B cell (primary cell): ENCODE data around the gene DUSP15. TPM values are rescaled to one million over a fixed set of nuclear protein-coding genes. Genes with fewer than 3 reads are reported as not detected.

Experiments used
- ATAC-seq: fragments of 200-7000 bp; cut with Tn5 transposase; one replicate; pipeline ENCODE4 v1.10.0; 2021; ENCODE audit warnings: low read depth, mild to moderate bottlenecking, moderate number of reproducible peaks, moderate library complexity
- CTCF ChIA-PET: fragments of 350-600 bp; sonication (Branson Sonifier 250); formaldehyde crosslinking; loops from one replicate; lab custom pipeline; 2021; ENCODE audit warnings: antibody characterized with exemption, inconsistent platforms; lab: Charles Lee
- POLR2A ChIA-PET: fragments of 350-600 bp; sonication (Branson Sonifier 250); formaldehyde crosslinking; loops from one replicate; lab custom pipeline; 2021; ENCODE audit warnings: antibody characterized with exemption; lab: Charles Lee
- DNase-seq: peaks from one replicate; pipeline ENCODE4 v3.0.0; 2013
- H2AFZ ChIP-seq: 2 replicates; pipeline ENCODE4 v1.6.1; 2012; ENCODE audit warnings: mild to moderate bottlenecking, low read depth, low read length; ENCODE audit not compliant: insufficient read depth, poor library complexity, severe bottlenecking
- H3K27ac ChIP-seq, 2 donors: 1 replicate in 1 of 2; 2 replicates in 1 of 2; pipeline ENCODE4 v1.5.1; 2012 to 2013; ENCODE audit warnings: low read length in 2 of 2, mild to moderate bottlenecking in 2 of 2, moderate library complexity in 1 of 2
- H3K27me3 ChIP-seq, 4 experiments: fragments of 200-600 bp in 1 of 4; sonication (generic) in 1 of 4; replicated peaks in 1 of 4; 1 replicate in 2 of 4; 2 replicates in 2 of 4; pipeline versions ENCODE4 v1.6.1 to v1.7.0; 2013 to 2016; ENCODE audit warnings: low read length in 3 of 4, mild to moderate bottlenecking in 2 of 4, mixed read lengths in 1 of 4, moderate library complexity in 1 of 4; ENCODE audit not compliant: insufficient read depth in 4 of 4, control insufficient read depth in 3 of 4; ENCODE audit errors: control extremely low read depth in 1 of 4
- H3K36me3 ChIP-seq, 2 experiments: replicated peaks in 1 of 2; 1 replicate in 1 of 2; 2 replicates in 1 of 2; pipeline versions ENCODE4 v1.6.1 to v1.7.1; 2013; ENCODE audit warnings: low read length in 1 of 2; ENCODE audit not compliant: insufficient read depth in 2 of 2, control insufficient read depth in 1 of 2; ENCODE audit errors: control extremely low read depth in 1 of 2, extremely low read depth in 1 of 2
- H3K4me1 ChIP-seq, 2 donors: fragments of 200-600 bp in 1 of 2; sonication (generic) in 1 of 2; 1 replicate in 1 of 2; 2 replicates in 1 of 2; pipeline versions ENCODE4 v1.5.1 to v1.6.1; 2013 to 2017; ENCODE audit warnings: low read length in 2 of 2; ENCODE audit not compliant: control insufficient read depth in 2 of 2, insufficient read depth in 2 of 2
- H3K4me2 ChIP-seq: replicated peaks from 2 replicates; pipeline ENCODE3; 2012; ENCODE audit warnings: mild to moderate bottlenecking, low read depth, low read length; ENCODE audit not compliant: poor library complexity, severe bottlenecking
- H3K4me3 ChIP-seq, 5 experiments: fragments of 200-600 bp in 1 of 5; sonication (generic) in 1 of 5; 1 replicate in 3 of 5; 2 replicates in 2 of 5; pipeline versions ENCODE4 v1.5.1 to v1.7.0; 2011 to 2016; ENCODE audit warnings: low read length in 4 of 5, mild to moderate bottlenecking in 4 of 5, low read depth in 2 of 5, control low read depth in 1 of 5, moderate library complexity in 1 of 5; ENCODE audit not compliant: insufficient read depth in 1 of 5; ENCODE audit errors: control extremely low read depth in 1 of 5, extremely low read depth in 1 of 5
- H3K79me2 ChIP-seq: fragments of 200-600 bp; sonication (generic); one replicate; pipeline ENCODE4 v1.6.0; 2016; ENCODE audit warnings: low read length; ENCODE audit not compliant: control insufficient read depth, insufficient read depth
- H3K9ac ChIP-seq: fragments of 200-600 bp; sonication (generic); 2 replicates; pipeline ENCODE4 v1.6.1; 2017; ENCODE audit warnings: mild to moderate bottlenecking, low read length, moderate library complexity
- H3K9me3 ChIP-seq, 3 donors: one replicate each; pipeline versions ENCODE4 v1.6.1 to v1.7.1; 2013; ENCODE audit warnings: low read length in 2 of 3; ENCODE audit not compliant: control insufficient read depth in 2 of 3, insufficient read depth in 1 of 3; ENCODE audit errors: control extremely low read depth in 1 of 3
- H4K20me1 ChIP-seq: 2 replicates; pipeline ENCODE4 v1.6.0; 2012; ENCODE audit warnings: mild to moderate bottlenecking, low read length; ENCODE audit not compliant: insufficient read depth, control insufficient read depth, poor library complexity, severe bottlenecking
- H3K27ac Mint-ChIP-seq: one replicate; pipeline ENCODE4 v1.8.0; 2021; ENCODE audit warnings: mixed read lengths
- H3K27me3 Mint-ChIP-seq: one replicate; pipeline ENCODE4 v1.8.0; 2021; ENCODE audit warnings: mixed read lengths
- H3K4me1 Mint-ChIP-seq: one replicate; pipeline ENCODE4 v1.8.0; 2021; ENCODE audit warnings: mixed read lengths
- H3K4me3 Mint-ChIP-seq: one replicate; pipeline ENCODE4 v1.8.0; 2021; ENCODE audit warnings: mixed read lengths
- H3K9me3 Mint-ChIP-seq: one replicate; pipeline ENCODE4 v1.8.0; 2022; ENCODE audit warnings: mixed read lengths; ENCODE audit not compliant: insufficient read depth
- EZH2 ChIP-seq: IDR thresholded peaks from 2 replicates; pipeline ENCODE4 v1.6.1; 2012; ENCODE audit warnings: borderline replicate concordance, low read depth, mild to moderate bottlenecking, moderate library complexity, low read length; ENCODE audit not compliant: insufficient read depth, poor library complexity, severe bottlenecking
- WGBS: methylation state at CpG from one replicate; pipeline ENCODE4 v1.1.5; 2013; ENCODE audit warnings: missing lambda C conversion rate; ENCODE audit not compliant: insufficient coverage; 5-methylcytosine and 5-hydroxymethylcytosine counted together
- intact Hi-C: fragments of 100-400 bp; cut with micrococcal nuclease; formaldehyde crosslinking; loops from one replicate; pipeline ENCODE4 v1.10.0; 2022
- polyA plus RNA-seq: library from polyadenylated mRNA; depleted of rRNA; stranded (reverse); fragments of >200 nt; gene quantifications from 2 replicates; pipeline ENCODE4 v1.2.3, GENCODE V29; 2012
- total RNA-seq, 2 donors: library from RNA; stranded (reverse); fragments of 120-200 nt in 1 of 2; gene quantifications; 1 replicate in 1 of 2; 2 replicates in 1 of 2; pipeline versions ENCODE4 v1.2.3 to v1.2.4, GENCODE V29; 2013 to 2022
- TF ChIP-seq, protein P1 (sequence below): fragments of 200-600 bp; IDR thresholded peaks from one replicate; pipeline ENCODE4 v1.8.0; 2022; ENCODE audit warnings: antibody characterized with exemption, mild to moderate bottlenecking

Gene DUSP15
- total and polyA plus RNA-seq, 2 donors (not counting 1 experiment from before 2014, with no cell fraction given), result 0.78 to 3.3 TPM

DNA sequence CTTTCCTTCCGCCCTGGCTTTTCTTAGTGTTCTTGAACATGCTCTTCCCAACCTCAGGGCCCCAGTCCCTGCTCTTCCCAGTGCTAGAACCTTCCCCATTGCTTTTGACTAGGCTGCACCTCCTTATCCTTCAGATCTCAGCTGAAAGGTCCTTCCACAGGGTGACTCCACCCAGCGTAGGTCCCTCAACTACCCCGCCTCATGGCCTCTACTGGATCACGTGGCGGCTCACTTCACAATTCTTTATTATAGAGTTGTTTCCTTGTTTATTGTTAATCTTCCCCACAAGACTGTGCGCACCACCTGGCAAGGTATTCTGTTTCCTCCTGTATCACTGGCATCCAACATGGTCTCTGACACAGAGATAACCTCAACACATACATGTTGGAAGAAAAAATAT lies 31.3 kb upstream of the DUSP15 start:
- H3K79me2 ChIP-seq, result no peaks in the 10 kb centered on the region
- H3K9ac ChIP-seq, result no peak overlapping the region
- Mint-ChIP-seq H3K27me3 (no peaks in the 10 kb centered on the region), H3K4me3 (no peak overlapping the region), H3K9me3 (no peaks in the 10 kb centered on the region), H3K27ac (no peak overlapping the region), H3K4me1 (peaks cover 3% of the 10 kb centered on the region)
- ChIA-PET POLR2A (no interaction called here), CTCF (no interaction called here)
- intact Hi-C loops, result no loop called here
- 86% methylated on average over 1 of the region's 6 CpGs for WGBS
- H3K4me1 ChIP-seq, result no peaks in the 10 kb centered on the region
- H3K27me3 ChIP-seq, result no peaks in the 10 kb centered on the region
- H4K20me1 ChIP-seq, result no peaks in the 10 kb centered on the region
- no peak overlapping the region for H2AFZ ChIP-seq
- TF ChIP-seq EZH2, result no peak
- TF ChIP-seq, protein P1, sequence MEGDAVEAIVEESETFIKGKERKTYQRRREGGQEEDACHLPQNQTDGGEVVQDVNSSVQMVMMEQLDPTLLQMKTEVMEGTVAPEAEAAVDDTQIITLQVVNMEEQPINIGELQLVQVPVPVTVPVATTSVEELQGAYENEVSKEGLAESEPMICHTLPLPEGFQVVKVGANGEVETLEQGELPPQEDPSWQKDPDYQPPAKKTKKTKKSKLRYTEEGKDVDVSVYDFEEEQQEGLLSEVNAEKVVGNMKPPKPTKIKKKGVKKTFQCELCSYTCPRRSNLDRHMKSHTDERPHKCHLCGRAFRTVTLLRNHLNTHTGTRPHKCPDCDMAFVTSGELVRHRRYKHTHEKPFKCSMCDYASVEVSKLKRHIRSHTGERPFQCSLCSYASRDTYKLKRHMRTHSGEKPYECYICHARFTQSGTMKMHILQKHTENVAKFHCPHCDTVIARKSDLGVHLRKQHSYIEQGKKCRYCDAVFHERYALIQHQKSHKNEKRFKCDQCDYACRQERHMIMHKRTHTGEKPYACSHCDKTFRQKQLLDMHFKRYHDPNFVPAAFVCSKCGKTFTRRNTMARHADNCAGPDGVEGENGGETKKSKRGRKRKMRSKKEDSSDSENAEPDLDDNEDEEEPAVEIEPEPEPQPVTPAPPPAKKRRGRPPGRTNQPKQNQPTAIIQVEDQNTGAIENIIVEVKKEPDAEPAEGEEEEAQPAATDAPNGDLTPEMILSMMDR, result no peak
- H3K9me3 ChIP-seq, result no peaks in the 10 kb centered on the region
- H3K4me3 ChIP-seq, result no peak overlapping the region
- H3K4me2 ChIP-seq, result no peak overlapping the region
- H3K27ac ChIP-seq, result no peak overlapping the region
- no peak for ATAC-seq
- no peaks in the 10 kb centered on the region for H3K36me3 ChIP-seq
- no peak for DNase-seq

DNA sequence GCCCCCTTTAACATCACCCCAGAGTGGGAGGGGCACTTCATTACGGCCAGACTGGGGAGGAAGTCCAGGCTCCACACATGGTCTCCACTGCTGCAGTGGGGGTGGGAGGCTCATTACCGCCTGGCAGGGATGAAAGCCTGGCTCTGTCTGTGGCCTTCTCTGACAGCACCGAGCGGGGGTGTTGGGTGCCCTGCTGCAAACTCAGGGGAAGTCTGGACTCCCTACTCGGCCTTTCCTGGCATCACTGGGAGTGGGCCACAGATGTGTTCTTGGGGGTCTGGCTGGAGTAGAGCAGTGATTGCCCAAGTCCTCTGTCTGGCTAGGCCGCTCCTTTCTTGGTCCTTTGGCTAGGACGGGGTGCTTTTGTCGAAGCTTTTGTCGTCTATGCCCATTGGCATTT lies 27.2 kb upstream of the DUSP15 start:
- no peak overlapping the region for H2AFZ ChIP-seq
- H3K36me3 ChIP-seq, result no peaks in the 10 kb centered on the region
- H3K27ac Mint-ChIP-seq, result peak overlapping the region; percentile 4
- peaks cover 0 to 4% (median 0%) of the 10 kb centered on the region in 3 donors for H3K9me3 ChIP-seq
- H3K27me3 Mint-ChIP-seq, result no peaks in the 10 kb centered on the region
- DNase-seq (no peak), ATAC-seq (no peak)
- POLR2A ChIA-PET, result no interaction called here
- no peaks in the 10 kb centered on the region for H3K9me3 Mint-ChIP-seq
- 98% methylated on average over 7 of the region's 9 CpGs for WGBS
- no peaks in the 10 kb centered on the region for H3K27me3 ChIP-seq
- H3K4me1 ChIP-seq, result peaks cover 10 to 15% of the 10 kb centered on the region in 2 donors
- CTCF ChIA-PET, result interaction anchor here (0.8 to 1.8 kb wide), 2 partner anchors 45 to 54 kb away, joined by 3 to 6 read pairs; partner anchors contain the start of gene PDRG1
- no peak for TF ChIP-seq EZH2
- TF ChIP-seq, protein P1, result no peak
- H3K79me2 ChIP-seq, result no peaks in the 10 kb centered on the region
- peaks cover 15% of the 10 kb centered on the region for H3K4me1 Mint-ChIP-seq
- no peak overlapping the region for H3K4me3 ChIP-seq
- intact Hi-C loops, result no loop called here
- no peak overlapping the region for H3K4me3 Mint-ChIP-seq
- H4K20me1 ChIP-seq, result no peaks in the 10 kb centered on the region
- H3K27ac ChIP-seq, result no peak overlapping the region
- no peak overlapping the region for H3K9ac ChIP-seq
- no peak overlapping the region for H3K4me2 ChIP-seq
